Inflammatory macrophage treated with lipopolysaccharide for 4 hours (primary cell): ENCODE results near the gene GRM7.

ENCODE experiments used
- DNase-seq: peaks from one replicate; pipeline ENCODE4 v3.0.0-alpha.2; 2020

The GRM7 gene

GRCh38 chr3:7322957-7323669 lies 462.2 kb downstream of the GRM7 start:
- DNase-seq, result no peak

- DNase-seq, result no peak
These were observed 467.4 kb downstream of the GRM7 start for GRCh38 chr3:7328339-7328738.

GRCh38 chr3:7332696-7333095 lies 471.8 kb downstream of the GRM7 start:
- no peak for DNase-seq

GRCh38 chr3:7333125-7333524 lies 472.2 kb downstream of the GRM7 start:
- no peak for DNase-seq

- no peak for DNase-seq
These were observed 479.9 kb downstream of the GRM7 start for GRCh38 chr3:7340795-7341194.

- DNase-seq, result no peak
These were observed 485.4 kb downstream of the GRM7 start for GRCh38 chr3:7346364-7346763.

GRCh38 chr3:7357101-7357500 lies 496.2 kb downstream of the GRM7 start:
- DNase-seq, result no peak

- DNase-seq, result no peak
These were observed 507.1 kb downstream of the GRM7 start for GRCh38 chr3:7367968-7368367.

GRCh38 chr3:7368597-7368996 lies 507.7 kb downstream of the GRM7 start:
- DNase-seq, result no peak

- DNase-seq, result no peak
These were observed 511.0 kb downstream of the GRM7 start for GRCh38 chr3:7371693-7372572.

- no peak for DNase-seq
These were observed 516.2 kb downstream of the GRM7 start for GRCh38 chr3:7377103-7377502.

GRCh38 chr3:7381741-7382140 lies 520.8 kb downstream of the GRM7 start:
- DNase-seq, result no peak

- no peak for DNase-seq
These were observed 521.5 kb downstream of the GRM7 start for GRCh38 chr3:7382293-7383010.

GRCh38 chr3:7385635-7386034 lies 524.7 kb downstream of the GRM7 start:
- no peak for DNase-seq

GRCh38 chr3:7388026-7388425 lies 527.1 kb downstream of the GRM7 start:
- DNase-seq, result no peak

GRCh38 chr3:7392206-7392605 lies 531.3 kb downstream of the GRM7 start:
- no peak for DNase-seq

- no peak for DNase-seq
These were observed 533.2 kb downstream of the GRM7 start for GRCh38 chr3:7393944-7394605.

- DNase-seq, result no peak
These were observed 535.6 kb downstream of the GRM7 start for GRCh38 chr3:7396534-7396933.

- DNase-seq, result no peak
These were observed 536.2 kb downstream of the GRM7 start for GRCh38 chr3:7397097-7397496.

GRCh38 chr3:7400360-7400759 lies 539.4 kb downstream of the GRM7 start:
- DNase-seq, result no peak

- no peak for DNase-seq
These were observed 540.5 kb downstream of the GRM7 start for GRCh38 chr3:7401418-7401817.

- DNase-seq, result no peak
These were observed 546.2 kb downstream of the GRM7 start for GRCh38 chr3:7407107-7407506.

GRCh38 chr3:7410782-7411181 lies 549.9 kb downstream of the GRM7 start:
- no peak for DNase-seq
